GM21723 (cell line): ENCODE measurements around the gene AKR1C4.

Source experiments
- ATAC-seq: cut with Tn5 transposase; IDR thresholded peaks from one replicate; pipeline ENCODE4 v1.9.1; 2021; ENCODE audit warnings: mild to moderate bottlenecking, moderate library complexity; ENCODE audit not compliant: unreplicated experiment

The AKR1C4 gene

DNA sequence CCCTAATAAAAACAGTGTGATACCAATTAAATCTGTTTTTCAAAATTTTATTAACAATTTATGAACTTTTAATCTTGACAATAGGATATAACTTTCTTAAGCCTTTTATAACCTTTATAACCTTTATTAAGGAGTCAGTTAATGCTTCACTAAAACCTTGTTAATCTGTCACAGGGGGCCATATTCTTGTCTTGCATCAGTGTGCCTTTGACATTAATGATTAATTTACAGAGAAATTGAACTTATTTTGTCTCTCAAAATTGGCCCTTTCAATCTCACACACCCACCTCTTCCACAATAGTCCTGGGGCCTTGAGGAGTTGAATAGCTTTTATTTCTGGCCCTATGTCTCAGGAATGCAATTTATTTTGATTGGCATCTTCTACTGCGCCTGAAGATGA, 68.5 kb downstream of the AKR1C4 start:
- ATAC-seq = no peak

DNA sequence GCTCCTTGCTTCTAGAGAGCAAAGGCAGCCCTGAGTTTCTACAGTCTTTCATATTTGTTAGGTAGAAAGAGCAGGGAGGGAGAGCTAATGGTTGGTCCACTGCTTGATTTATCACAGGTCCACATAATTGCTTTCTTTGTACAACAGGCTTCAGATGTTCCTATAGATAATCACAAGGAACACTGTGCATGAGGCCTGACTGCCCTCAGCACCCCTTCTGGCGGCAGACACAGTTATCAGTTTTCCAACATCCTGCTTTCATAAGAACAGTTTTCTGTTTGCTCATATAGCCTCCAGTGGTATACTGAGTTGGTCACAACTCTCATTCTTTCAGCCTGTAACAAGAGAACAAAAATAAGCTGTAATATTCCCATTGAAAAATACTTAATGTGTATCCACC, 69.7 kb downstream of the AKR1C4 start:
- no peak for ATAC-seq

DNA sequence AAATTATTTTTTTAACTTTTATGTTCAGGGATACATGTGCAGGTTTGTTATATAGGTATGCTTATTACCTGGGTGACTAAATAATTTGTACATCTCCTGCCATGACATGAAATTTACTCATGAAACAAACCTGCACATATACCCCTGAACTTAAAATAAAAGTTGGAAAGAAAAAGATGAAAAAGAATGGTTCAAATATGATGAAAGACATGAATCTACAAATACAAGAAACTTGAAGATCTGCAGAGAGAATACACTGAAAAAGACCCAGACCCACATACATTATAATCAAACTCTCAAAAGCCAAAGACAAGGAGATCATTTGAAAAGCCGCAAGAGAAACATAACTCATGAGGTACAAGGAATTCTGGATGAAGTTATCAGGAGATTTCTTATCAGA, 70.2 kb downstream of the AKR1C4 start:
- ATAC-seq = no peak

DNA sequence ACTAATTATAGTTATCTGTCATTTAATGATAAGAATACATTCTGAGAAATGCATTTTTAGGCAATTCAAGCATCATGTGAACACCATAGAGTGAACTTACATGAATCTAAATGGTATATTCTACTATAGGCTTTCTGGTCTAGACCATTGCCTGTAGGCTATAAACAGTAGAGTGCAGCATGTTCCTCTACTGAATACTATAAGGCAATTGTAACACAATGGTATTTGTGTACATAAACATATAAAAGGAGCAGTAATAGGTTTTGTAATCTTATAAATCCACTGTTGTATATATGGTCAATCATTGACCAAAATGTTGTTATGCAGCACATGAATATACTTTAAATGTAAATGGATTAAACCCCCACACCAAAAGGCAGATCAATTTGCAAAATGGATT, 71.6 kb downstream of the AKR1C4 start:
- no peak for ATAC-seq
